GM19467 (cell line): ENCODE results near the gene CKLF.
"Not testable (repeated sequence)": the region's sequence is repeated elsewhere in the genome, so short reads cannot be mapped to it uniquely, and the experiment has no call there.

Source experiments
- ATAC-seq: cut with Tn5 transposase; IDR thresholded peaks from one replicate; pipeline ENCODE4 v1.9.1; 2021; ENCODE audit warnings: mild to moderate bottlenecking, moderate library complexity; ENCODE audit not compliant: unreplicated experiment

Gene CKLF

DNA sequence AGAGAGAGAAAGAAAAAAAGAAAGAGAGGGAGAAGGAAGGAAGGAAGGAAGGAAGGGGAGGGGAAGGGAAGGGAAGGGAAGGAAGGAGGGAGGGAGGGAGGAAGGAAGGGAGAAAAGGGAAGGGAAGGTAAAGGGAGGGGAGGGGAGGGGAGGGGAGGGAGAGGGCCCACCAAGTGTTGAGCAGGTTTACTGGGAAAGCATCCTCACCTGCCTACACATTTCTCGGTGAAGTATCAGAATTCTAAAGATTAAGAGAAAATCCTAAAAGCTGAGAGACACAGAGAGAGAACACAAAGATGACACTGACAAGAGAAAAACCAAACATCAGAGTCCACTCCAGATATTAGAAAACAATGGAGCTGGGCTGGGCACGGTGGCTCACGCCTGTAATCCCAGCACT, 39.9 kb downstream of the CKLF start:
- ATAC-seq, result no peak

DNA sequence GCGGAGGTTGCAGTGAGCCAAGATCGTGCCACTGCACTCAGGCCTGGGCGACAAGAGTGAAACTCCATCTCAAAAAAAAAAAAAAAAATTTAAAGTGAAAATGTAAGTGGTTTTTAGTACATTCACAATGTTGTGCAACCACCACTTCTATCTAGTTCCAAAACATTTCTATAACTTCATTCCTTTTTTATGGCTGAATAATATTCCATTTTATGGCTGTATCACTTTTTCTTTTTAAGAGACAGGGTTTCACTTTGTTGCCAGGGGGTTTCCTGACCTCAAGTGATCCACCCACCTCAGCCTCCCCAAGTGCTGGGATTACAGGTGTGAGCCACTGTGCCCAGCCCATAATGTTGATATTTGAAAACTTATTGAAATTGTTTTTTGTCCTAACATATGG, 40.4 kb downstream of the CKLF start:
- ATAC-seq, result no peak

- no peak for ATAC-seq
Measured at GRCh38 chr16:66594739-66595138, 42.4 kb downstream of the CKLF start.

GRCh38 chr16:66596559-66596958, 44.2 kb downstream of the CKLF start:
- not testable (repeated sequence) for ATAC-seq

DNA sequence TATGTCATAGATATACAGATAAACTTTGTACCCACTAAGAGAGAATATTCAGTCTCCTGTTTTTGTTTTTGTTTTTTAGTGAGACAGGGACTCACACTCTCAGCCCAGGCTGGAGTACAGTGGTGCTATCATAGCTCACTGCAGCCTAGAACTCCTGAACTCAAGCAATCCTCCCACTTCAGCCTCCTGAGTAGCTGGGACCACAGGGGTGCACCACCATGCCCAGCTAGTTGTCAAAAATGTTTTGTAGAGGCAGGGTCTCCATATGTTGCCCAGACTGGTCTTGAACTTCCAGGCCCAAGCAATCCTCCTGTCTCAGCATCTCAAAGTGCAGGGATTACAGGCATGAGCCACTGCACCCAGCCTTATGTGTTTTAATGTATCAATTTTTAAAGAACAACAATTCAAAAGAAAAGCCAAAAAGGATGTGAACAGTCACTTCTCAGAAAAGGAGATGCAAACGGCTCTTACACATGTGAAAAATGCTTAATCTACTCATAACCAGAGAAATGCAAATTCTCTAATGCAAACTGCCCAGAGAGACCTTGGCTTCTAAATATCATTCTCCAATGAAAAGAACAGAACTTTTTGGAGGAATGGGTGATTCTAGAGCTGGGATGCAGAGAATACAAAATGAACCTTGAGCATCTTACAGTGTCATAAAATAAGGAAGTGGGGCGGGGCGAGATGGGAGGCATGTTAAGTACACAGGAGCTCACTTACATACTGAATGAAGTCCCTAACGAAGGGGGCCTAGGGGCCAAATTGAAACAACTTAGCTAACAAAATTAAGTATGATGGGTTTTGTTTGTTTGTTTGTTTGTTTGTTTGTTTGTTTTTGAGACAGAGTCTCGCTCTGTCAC, 44.8 kb downstream of the CKLF start:
- ATAC-seq, result no peak

DNA sequence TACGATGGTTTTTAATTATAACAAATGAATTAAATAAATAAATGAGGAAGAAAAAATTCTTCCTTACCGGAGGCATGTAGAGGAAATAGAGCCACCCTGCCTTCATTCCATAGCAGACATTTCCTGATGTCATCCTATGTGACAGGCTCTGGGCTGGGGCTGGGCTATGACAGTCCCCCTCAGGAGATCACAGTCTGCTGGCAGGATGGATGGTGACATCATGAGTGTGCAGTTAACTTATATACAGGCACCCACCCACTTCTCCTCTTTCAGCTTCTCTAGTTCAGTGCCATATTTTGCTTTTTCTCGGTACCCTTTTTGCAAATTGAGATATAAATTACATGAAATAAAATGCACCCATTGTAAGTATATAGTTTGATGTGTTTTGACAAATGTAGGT, 45.7 kb downstream of the CKLF start:
- ATAC-seq, result no peak

DNA sequence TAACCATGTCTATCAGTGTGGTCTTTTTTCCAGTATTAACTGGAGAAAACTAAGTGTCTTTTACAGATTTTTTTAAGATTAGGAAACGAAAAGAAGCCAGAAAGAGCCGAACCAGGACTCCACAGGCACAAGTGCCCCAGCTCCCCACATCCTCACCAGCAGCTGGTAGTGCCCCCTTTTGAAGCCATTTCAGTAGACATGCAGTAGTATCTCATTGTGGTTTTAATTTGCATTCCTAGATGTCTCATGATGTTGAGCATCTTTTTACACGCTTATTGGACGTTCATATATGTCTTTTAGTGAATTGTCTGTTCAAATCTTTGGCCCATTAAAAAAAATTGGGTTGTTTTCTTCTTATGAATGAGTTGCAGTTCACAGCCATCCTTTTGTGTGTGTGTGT, 47.4 kb downstream of the CKLF start:
- ATAC-seq, result no peak

- no peak for ATAC-seq
Measured at GRCh38 chr16:66600477-66600876, 48.1 kb downstream of the CKLF start.

GRCh38 chr16:66601471-66601870, 49.1 kb downstream of the CKLF start:
- ATAC-seq, result no peak

- ATAC-seq, result no peak
Measured at GRCh38 chr16:66603537-66604375, 51.4 kb downstream of the CKLF start.

GRCh38 chr16:66604376-66605176, 52.2 kb downstream of the CKLF start, which contains the start of gene CMTM3:
TSS of gene CMTM3 (plus strand) at chr16:66604704. CDS start at chr16:66604806, 102 bp downstream.
- ATAC-seq, result peak; percentile 38

DNA sequence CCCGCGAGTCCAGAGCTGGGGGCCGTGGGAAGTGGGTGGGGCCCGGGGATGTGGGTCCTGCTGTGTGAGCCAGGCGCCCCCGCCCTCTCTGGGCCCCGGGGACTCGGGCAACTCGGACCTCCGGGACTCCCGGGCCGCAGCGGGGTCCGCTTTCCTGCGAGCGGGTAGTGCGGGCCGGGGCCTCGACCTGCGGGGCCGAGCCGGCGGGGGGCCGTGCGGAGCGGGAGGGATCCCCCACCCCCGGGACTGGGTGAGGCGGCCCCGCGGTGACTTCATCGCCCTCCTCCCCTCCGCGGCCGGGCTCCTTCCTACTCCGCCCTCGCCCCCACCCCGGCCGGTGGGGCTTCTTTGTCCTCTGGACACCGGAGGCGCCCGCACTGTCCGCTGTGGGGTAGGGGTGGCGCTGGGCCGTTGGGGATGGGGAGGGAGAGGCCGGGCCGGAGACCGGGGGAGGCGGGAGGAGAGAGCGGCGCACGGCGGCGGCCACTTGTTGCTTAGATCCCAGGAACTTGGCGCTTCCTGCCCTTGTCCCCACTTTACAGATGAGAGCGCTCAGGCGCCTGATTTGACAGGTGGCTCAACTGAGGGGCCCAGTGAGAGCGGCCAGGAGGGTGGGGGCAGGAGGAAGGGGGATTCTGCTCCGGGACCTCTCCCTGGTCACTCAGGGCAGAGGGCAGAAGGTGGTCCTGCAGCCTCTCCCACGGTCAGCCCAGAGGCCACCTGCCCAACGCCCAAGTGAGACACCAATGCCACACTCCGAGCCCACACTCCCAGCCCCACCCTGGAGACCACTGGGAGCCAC, 53.0 kb downstream of the CKLF start:
- peak; percentile 3 for ATAC-seq

DNA sequence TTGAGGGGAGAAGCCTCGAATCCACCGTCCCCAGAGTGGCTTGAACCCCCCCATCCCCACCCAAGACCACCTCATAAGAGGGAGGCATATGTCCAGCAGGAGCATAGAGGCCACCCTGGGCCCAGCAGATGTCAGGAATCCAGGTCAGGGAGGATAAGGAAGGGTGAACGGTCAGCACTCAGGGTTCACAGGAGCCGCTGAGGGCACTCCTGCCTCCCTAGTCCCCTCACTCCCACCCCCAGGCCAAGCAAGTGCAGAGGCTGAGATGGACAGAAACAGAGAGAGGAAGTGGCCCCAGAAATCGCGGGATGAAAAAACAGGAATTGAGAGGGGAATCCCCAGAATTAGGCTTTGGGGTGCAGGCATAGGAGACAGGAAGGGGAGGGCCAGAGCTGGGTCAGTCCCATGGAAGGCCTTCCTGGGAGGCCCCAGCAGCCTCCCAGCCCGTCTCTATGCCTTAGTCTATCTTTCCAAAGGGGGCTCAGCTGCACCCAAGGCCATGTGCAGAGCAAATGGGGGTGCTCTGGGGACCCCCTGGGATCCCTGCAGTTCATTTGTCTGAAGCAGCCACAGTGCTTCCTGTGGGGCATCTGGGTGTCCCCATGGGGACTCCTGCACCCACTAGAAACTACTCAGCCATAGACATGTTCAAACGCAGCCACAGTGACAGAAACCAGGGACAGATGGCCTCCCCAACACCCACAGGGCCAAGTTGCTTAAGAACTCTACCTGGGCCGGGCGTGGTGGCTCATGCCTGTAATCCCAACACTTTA, 53.8 kb downstream of the CKLF start:
- peak; percentile 45 for ATAC-seq

GRCh38 chr16:66608241-66609138, 56.1 kb downstream of the CKLF start:
- no peak for ATAC-seq

DNA sequence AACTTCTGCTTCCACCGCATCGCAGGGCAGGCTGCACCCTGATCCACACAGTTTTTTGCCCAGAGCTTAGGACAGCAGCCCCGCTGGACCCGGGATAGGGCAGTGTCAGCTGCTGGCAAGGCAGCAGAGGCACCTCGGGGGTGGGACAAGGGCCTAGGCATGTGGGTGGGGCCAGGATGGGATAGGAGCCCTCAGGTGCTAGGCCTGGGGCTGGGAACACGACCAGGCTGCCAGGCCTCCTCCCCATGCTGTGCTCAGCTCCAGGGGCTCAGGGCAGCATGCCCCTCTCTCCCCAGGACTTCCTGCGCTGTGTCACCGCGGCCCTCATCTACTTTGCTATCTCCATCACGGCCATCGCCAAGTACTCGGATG, 56.7 kb downstream of the CKLF start:
- no peak for ATAC-seq

DNA sequence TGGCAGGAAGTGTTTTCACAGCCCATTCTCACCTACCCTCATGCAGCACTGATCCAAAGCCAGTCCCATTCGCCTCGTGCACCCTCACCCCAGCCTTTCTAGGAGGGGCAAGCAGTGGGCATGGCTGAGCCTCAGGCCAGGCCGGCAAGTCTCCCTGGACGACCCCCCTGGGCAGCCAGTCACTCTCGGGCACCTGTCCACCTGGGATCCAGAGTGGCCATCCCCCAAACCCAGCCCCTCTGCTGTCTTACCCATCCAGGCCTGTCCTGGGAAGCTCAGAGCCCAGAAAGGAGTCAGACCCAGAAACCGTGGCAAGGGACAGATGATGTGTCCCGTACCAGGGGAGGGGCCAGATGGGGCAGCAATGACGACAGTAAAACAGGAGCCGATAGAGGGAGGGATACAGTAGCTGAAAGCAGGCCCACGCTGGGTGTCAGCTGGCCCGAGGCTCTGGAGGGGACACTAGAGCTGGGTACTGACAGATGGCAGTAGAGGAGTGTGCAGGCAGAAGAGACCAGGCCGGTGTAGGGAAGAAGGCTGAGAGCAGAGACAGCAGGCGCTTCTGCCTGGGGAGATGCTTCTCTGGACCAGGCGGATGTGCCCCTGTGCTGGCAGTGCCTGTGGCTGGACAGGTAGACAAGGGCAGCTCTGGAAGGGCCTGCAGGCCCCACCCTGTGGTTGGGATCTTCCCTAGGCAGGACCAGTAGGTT, 57.9 kb downstream of the CKLF start:
- no peak for ATAC-seq

DNA sequence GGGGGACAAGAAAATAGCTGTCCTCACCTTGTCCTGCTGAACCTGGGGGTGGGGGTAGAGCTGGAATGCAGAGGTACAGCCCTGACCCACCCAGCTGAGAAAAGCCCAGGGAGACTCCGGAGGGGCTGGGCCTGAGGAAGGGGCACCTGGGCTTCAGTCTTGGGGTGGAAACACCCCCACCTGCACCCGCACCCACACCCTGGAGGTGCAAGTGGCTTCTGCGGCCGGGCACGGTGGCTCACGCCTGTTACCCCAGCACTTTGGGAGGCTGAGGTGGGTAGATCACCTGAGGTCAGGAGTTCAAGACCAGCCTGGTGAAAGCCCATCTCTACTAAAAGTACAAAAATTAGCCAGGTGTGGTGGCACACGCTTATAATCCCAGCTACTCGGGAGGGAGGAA, 59.5 kb downstream of the CKLF start:
- ATAC-seq, result not testable (repeated sequence)

- no peak for ATAC-seq
Measured at GRCh38 chr16:66612422-66612821, 60.0 kb downstream of the CKLF start.
